Neural progenitor cell (in vitro differentiated cells): ENCODE data around the gene CYBC1. TPM values are rescaled to one million over a fixed set of nuclear protein-coding genes. Genes with fewer than 3 reads are reported as not detected.

Source experiments
- DNase-seq: peaks from one replicate; pipeline ENCODE4 v3.0.0-alpha.2; 2016; ENCODE audit warnings: low spot score
- H2AFZ ChIP-seq: fragments of 200-600 bp; sonication (generic); replicated peaks from 2 replicates; pipeline ENCODE4 v1.6.1; 2016; ENCODE audit warnings: antibody characterized with exemption
- H3F3A ChIP-seq: fragments of 200-600 bp; sonication (generic); 2 replicates; pipeline ENCODE4 v1.6.1; 2016; ENCODE audit warnings: antibody characterized with exemption, low read depth
- H3K27ac ChIP-seq: fragments of 200-600 bp; sonication (generic); 2 replicates; pipeline ENCODE4 v1.5.1; 2016; ENCODE audit warnings: mild to moderate bottlenecking
- H3K27me3 ChIP-seq: fragments of 200-600 bp; sonication (generic); 2 replicates; pipeline ENCODE4 v1.6.1; 2016; ENCODE audit warnings: mild to moderate bottlenecking, moderate library complexity
- H3K36me3 ChIP-seq: fragments of 200-600 bp; sonication (generic); 2 replicates; pipeline ENCODE4 v1.5.1; 2016
- H3K4me1 ChIP-seq: fragments of 200-600 bp; sonication (generic); 2 replicates; pipeline ENCODE4 v1.6.1; 2016; ENCODE audit warnings: mixed run types
- H3K4me2 ChIP-seq: fragments of 200-600 bp; sonication (generic); 2 replicates; pipeline ENCODE4 v1.6.1; 2016
- H3K4me3 ChIP-seq: fragments of 200-600 bp; sonication (generic); 2 replicates; pipeline ENCODE4 v1.5.1; 2016
- H3K79me2 ChIP-seq: fragments of 200-600 bp; sonication (generic); 2 replicates; pipeline ENCODE4 v1.6.1; 2016; ENCODE audit warnings: low read depth
- H3K9ac ChIP-seq: fragments of 200-600 bp; sonication (generic); 2 replicates; pipeline ENCODE4 v1.6.1; 2016
- H3K9me3 ChIP-seq: fragments of 200-600 bp; sonication (generic); 2 replicates; pipeline ENCODE4 v1.5.1; 2016; ENCODE audit warnings: low read depth
- H4K20me1 ChIP-seq: fragments of 200-600 bp; sonication (generic); 2 replicates; pipeline ENCODE4 v1.6.1; 2016; ENCODE audit warnings: low read depth
- H3K27ac Mint-ChIP-seq: 3 replicates; pipeline ENCODE4 v1.8.0; 2021; ENCODE audit warnings: mixed read lengths
- H3K27me3 Mint-ChIP-seq: 2 replicates; pipeline ENCODE4 v1.8.0; 2022; ENCODE audit warnings: low read depth, mild to moderate bottlenecking, inconsistent platforms, moderate library complexity, mixed read lengths; ENCODE audit not compliant: insufficient read depth
- H3K36me3 Mint-ChIP-seq: 3 replicates; pipeline ENCODE4 v1.8.0; 2021; ENCODE audit warnings: mixed read lengths
- H3K4me1 Mint-ChIP-seq: 3 replicates; pipeline ENCODE4 v1.8.0; 2021; ENCODE audit warnings: mixed read lengths
- H3K4me3 Mint-ChIP-seq: 3 replicates; pipeline ENCODE4 v1.8.0; 2021; ENCODE audit warnings: mild to moderate bottlenecking, moderate library complexity, mixed read lengths
- H3K9me3 Mint-ChIP-seq: 3 replicates; pipeline ENCODE4 v1.8.0; 2020; ENCODE audit warnings: mixed read lengths
- EZH2 ChIP-seq: fragments of 200-600 bp; sonication (generic); IDR thresholded peaks from 2 replicates; pipeline ENCODE4 v1.6.1; 2017; ENCODE audit warnings: antibody characterized with exemption, mild to moderate bottlenecking, moderate library complexity
- EZH2phosphoT487 ChIP-seq: fragments of 200-600 bp; sonication (generic); IDR thresholded peaks from 2 replicates; pipeline ENCODE4 v1.6.1; 2017; ENCODE audit warnings: antibody characterized with exemption
- total RNA-seq: library from RNA; depleted of rRNA; stranded (reverse); fragments of >200 nt; gene quantifications from 2 replicates; pipeline ENCODE4 v1.2.3, GENCODE V29; 2015; ENCODE audit warnings: low replicate concordance
- TF ChIP-seq, protein P1 (sequence below): fragments of 200-600 bp; sonication (generic); IDR thresholded peaks from 2 replicates; pipeline ENCODE4 v1.5.1; 2017; ENCODE audit warnings: antibody characterized with exemption, mild to moderate bottlenecking

The CYBC1 gene
- total RNA-seq, 1 donor from 2014 or later, result 75.1 TPM

- TF ChIP-seq EZH2phosphoT487, result peak; percentile 20
- TF ChIP-seq, protein P1, sequence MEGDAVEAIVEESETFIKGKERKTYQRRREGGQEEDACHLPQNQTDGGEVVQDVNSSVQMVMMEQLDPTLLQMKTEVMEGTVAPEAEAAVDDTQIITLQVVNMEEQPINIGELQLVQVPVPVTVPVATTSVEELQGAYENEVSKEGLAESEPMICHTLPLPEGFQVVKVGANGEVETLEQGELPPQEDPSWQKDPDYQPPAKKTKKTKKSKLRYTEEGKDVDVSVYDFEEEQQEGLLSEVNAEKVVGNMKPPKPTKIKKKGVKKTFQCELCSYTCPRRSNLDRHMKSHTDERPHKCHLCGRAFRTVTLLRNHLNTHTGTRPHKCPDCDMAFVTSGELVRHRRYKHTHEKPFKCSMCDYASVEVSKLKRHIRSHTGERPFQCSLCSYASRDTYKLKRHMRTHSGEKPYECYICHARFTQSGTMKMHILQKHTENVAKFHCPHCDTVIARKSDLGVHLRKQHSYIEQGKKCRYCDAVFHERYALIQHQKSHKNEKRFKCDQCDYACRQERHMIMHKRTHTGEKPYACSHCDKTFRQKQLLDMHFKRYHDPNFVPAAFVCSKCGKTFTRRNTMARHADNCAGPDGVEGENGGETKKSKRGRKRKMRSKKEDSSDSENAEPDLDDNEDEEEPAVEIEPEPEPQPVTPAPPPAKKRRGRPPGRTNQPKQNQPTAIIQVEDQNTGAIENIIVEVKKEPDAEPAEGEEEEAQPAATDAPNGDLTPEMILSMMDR, result no peak
- peak; percentile 64 for TF ChIP-seq EZH2
- Histone ChIP-seq H3K4me3 (peak overlapping the region; percentile 58), H2AFZ (peak overlapping the region; percentile 84), H3K9ac (no peak overlapping the region), H3K27me3 (peaks cover 36% of the 10 kb centered on the region), H3K79me2 (no peaks in the 10 kb centered on the region), H3K9me3 (no peaks in the 10 kb centered on the region), H3K36me3 (no peaks in the 10 kb centered on the region), H3K4me1 (no peaks in the 10 kb centered on the region), H3K4me2 (peak overlapping the region; percentile 86), H3K27ac (no peak overlapping the region), H4K20me1 (no peaks in the 10 kb centered on the region), H3F3A (peaks cover 35% of the 10 kb centered on the region)
- Mint-ChIP-seq H3K27ac (no peak overlapping the region), H3K4me1 (peaks cover 19% of the 10 kb centered on the region), H3K36me3 (peaks cover 1% of the 10 kb centered on the region), H3K9me3 (peaks cover 6% of the 10 kb centered on the region), H3K27me3 (peaks cover 23% of the 10 kb centered on the region), H3K4me3 (peak overlapping the region; percentile 81)
- DNase-seq, result peak; percentile 95
These were observed 46.2 kb upstream of the CYBC1 start for GRCh38 chr17:82496529-82497434.

DNA sequence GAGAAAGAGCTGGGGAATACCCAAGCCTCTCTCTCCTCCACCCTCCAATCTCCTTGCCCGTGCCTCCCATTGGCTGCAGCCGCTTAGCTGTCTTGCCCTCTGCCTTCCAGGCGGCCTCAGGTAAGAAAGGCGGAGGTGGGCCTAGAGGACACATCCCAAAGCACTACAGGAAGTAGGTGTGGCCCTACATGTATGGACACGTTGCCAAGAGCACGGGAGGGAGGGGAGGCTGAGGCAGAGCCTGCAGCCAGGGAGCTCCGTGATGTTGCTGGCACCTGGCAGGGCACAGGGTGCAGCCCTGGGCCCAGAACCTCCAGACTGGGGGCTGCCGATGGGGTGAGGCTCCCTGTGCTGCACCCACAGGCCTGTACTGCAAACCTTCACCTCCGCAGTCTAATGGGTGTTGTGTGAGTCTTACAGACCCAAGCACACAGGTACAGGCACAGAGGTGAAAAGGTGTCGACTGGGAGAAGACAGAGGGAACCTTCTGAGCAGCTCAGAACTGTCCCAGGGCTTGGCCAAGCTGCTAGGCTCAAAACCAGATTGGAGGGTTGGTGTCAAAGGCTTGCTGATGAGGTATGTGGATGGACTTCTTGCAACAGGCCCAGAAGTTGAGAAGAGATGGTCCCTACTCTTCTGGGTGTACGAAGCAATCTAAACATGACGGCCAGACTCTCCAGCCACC is 45.4 kb upstream of the CYBC1 start:
- Mint-ChIP-seq H3K36me3 (peaks cover 1% of the 10 kb centered on the region), H3K27ac (no peak overlapping the region)

GRCh38 chr17:82494236-82495055 is 43.9 kb upstream of the CYBC1 start:
- TF ChIP-seq, protein P1, result peak; percentile 98
- TF ChIP-seq EZH2, result no peak
- no peak for TF ChIP-seq EZH2phosphoT487
- Histone ChIP-seq H3K79me2 (no peaks in the 10 kb centered on the region), H3F3A (peaks cover 39% of the 10 kb centered on the region), H2AFZ (peak overlapping the region; percentile 51), H3K36me3 (no peaks in the 10 kb centered on the region), H3K27me3 (peaks cover 36% of the 10 kb centered on the region), H3K9ac (no peak overlapping the region), H3K4me3 (peak overlapping the region; percentile 44), H3K9me3 (no peaks in the 10 kb centered on the region), H4K20me1 (no peaks in the 10 kb centered on the region), H3K4me2 (peak overlapping the region; percentile 62), H3K4me1 (no peaks in the 10 kb centered on the region), H3K27ac (no peak overlapping the region)
- Mint-ChIP-seq H3K27me3 (peaks cover 25% of the 10 kb centered on the region), H3K9me3 (peaks cover 6% of the 10 kb centered on the region), H3K36me3 (peaks cover 1% of the 10 kb centered on the region), H3K4me3 (peak overlapping the region; percentile 85), H3K27ac (peak overlapping the region; percentile 94), H3K4me1 (peaks cover 19% of the 10 kb centered on the region)
- peak; percentile 88 for DNase-seq

More for the DNA sequence above, 45.4 kb upstream of the CYBC1 start:
- peak overlapping the region; percentile 81 for H3K4me3 Mint-ChIP-seq
- H3K4me1 Mint-ChIP-seq, result peaks cover 19% of the 10 kb centered on the region
- DNase-seq, result no peak
- Histone ChIP-seq H3K4me2 (no peak overlapping the region), H2AFZ (no peak overlapping the region), H3K9ac (no peak overlapping the region), H3K4me3 (no peak overlapping the region), H3K4me1 (no peaks in the 10 kb centered on the region), H4K20me1 (no peaks in the 10 kb centered on the region), H3K36me3 (no peaks in the 10 kb centered on the region), H3K27ac (no peak overlapping the region), H3K27me3 (peaks cover 36% of the 10 kb centered on the region), H3F3A (peaks cover 35% of the 10 kb centered on the region), H3K9me3 (no peaks in the 10 kb centered on the region), H3K79me2 (no peaks in the 10 kb centered on the region)
- no peak for TF ChIP-seq EZH2
- no peak for TF ChIP-seq EZH2phosphoT487
- TF ChIP-seq, protein P1, result no peak
- peaks cover 25% of the 10 kb centered on the region for H3K27me3 Mint-ChIP-seq
- H3K9me3 Mint-ChIP-seq, result peaks cover 6% of the 10 kb centered on the region
